Measurements from ENCODE around the gene ANKRD66. TPM values are rescaled to one million over a fixed set of nuclear protein-coding genes. Genes with fewer than 3 reads are reported as not detected.

Gene ANKRD66
- total RNA-seq, 1 experiment from 2014 or later = not detected

DNA sequence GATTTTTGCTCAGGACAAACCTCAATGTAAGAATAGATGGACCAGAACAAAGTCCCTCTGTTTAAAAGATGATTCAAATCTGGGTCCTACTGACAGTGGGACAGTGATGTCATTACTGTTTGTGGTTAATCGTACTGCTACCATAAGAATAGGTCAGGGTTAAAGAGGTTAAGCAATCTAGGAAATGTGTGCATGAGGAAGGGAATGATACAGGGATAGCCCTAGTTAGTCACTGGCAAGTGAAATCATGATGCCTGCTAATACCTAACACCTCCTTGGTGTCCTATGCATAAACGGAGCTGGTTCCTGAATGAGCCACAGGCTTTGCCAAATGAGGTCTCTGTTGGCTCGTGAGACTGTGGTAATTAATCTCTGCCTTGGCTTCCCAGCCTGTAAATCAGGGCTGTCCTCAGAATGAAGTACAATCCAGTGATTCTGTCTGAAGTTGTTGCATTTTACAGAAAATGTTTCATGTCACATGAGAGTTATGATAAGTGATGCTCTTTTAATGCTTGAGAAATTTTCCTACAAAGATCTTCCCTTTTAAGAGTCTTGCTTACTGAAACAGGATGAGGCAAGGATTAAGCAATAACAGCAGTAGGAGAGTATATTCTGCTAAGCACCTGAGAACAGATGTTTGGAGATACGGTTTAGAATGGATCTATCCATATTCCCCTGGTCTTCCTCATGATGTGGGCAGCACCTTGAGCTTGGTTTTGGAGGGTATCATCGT, 50.3 kb downstream of the ANKRD66 start:
- no peaks in the 10 kb centered on the region for H3K79me2 ChIP-seq (ENCODE audit: insufficient read depth, low read length)
- H3T11ph ChIP-seq (ENCODE audit: low read length) = no peak overlapping the region
- H2BK5ac ChIP-seq (ENCODE audit: insufficient read length, low read length) = no peak overlapping the region
- no peaks in the 10 kb centered on the region for H3K4me1 Mint-ChIP-seq
- H3K9ac ChIP-seq (ENCODE audit: extremely low read depth, insufficient read length, low read length) = no peak overlapping the region
- TF ChIP-seq, protein P1, sequence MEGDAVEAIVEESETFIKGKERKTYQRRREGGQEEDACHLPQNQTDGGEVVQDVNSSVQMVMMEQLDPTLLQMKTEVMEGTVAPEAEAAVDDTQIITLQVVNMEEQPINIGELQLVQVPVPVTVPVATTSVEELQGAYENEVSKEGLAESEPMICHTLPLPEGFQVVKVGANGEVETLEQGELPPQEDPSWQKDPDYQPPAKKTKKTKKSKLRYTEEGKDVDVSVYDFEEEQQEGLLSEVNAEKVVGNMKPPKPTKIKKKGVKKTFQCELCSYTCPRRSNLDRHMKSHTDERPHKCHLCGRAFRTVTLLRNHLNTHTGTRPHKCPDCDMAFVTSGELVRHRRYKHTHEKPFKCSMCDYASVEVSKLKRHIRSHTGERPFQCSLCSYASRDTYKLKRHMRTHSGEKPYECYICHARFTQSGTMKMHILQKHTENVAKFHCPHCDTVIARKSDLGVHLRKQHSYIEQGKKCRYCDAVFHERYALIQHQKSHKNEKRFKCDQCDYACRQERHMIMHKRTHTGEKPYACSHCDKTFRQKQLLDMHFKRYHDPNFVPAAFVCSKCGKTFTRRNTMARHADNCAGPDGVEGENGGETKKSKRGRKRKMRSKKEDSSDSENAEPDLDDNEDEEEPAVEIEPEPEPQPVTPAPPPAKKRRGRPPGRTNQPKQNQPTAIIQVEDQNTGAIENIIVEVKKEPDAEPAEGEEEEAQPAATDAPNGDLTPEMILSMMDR (conservative IDR thresholded peaks at IDR 0.05) = no peak
- H3K27me3 ChIP-seq (ENCODE audit: insufficient read depth, low read length) = no peaks in the 10 kb centered on the region
- H3K18ac ChIP-seq (ENCODE audit: insufficient read length, low read depth, low read length) = no peak overlapping the region
- no peak overlapping the region for H4K91ac ChIP-seq (ENCODE audit: insufficient read length, low read depth, low read length)
- H3K23me2 ChIP-seq (ENCODE audit: insufficient read length, low read depth, low read length, poor library complexity, severe bottlenecking) = no peaks in the 10 kb centered on the region
- H3K79me1 ChIP-seq (ENCODE audit: insufficient read depth, low read depth, low read length, poor library complexity, severe bottlenecking) = no peaks in the 10 kb centered on the region
- H3K27me3 Mint-ChIP-seq (ENCODE audit: low read depth) = no peaks in the 10 kb centered on the region
- no peak overlapping the region for H2AK5ac ChIP-seq (ENCODE audit: insufficient read length, low read length)
- WGBS (ENCODE audit: extremely low coverage, insufficient read length, low lambda C conversion rate) = no CpG with 5 or more reads among the region's 5 CpGs
- H3K4me2 ChIP-seq (ENCODE audit: insufficient read depth, insufficient read length, low read length) = no peak overlapping the region
- H4K5ac ChIP-seq (ENCODE audit: insufficient read length, low read depth, low read length) = no peak overlapping the region
- no peak overlapping the region for H3K27ac Mint-ChIP-seq
- no peak overlapping the region for H2BK120ac ChIP-seq (ENCODE audit: low read depth, low read length, poor library complexity, severe bottlenecking)
- H3K27ac ChIP-seq (ENCODE audit: insufficient read length, low read depth, low read length) = no peak overlapping the region
- H2AFZ ChIP-seq (ENCODE audit: low read length) = no peak overlapping the region
- H3K4me3 Mint-ChIP-seq = no peak overlapping the region
- H4K20me1 ChIP-seq (ENCODE audit: control insufficient read depth, insufficient read depth, insufficient read length) = no peaks in the 10 kb centered on the region
- H2BK20ac ChIP-seq (ENCODE audit: low read depth, low read length, poor library complexity, severe bottlenecking) = no peak overlapping the region
- H3K9me3 ChIP-seq (ENCODE audit: control insufficient read depth, low read depth, low read length) = no peaks in the 10 kb centered on the region
- H3K4ac ChIP-seq (ENCODE audit: low read depth, low read length) = no peak overlapping the region
- H3K14ac ChIP-seq (ENCODE audit: insufficient read depth, low read length) = no peak overlapping the region
- no peak overlapping the region for H2BK15ac ChIP-seq (ENCODE audit: low read depth, low read length)
- H3K36me3 Mint-ChIP-seq (ENCODE audit: insufficient read depth in 1 of 3, low read depth in 3 of 3) = no peaks in the 10 kb centered on the region
- no peaks in the 10 kb centered on the region for H3K9me3 Mint-ChIP-seq
- no peak overlapping the region for H3K56ac ChIP-seq (ENCODE audit: insufficient read length, low read depth, low read length)
- H3K4me1 ChIP-seq (ENCODE audit: insufficient read depth, low read length) = no peaks in the 10 kb centered on the region
- H2BK12ac ChIP-seq (ENCODE audit: insufficient read length, low read depth, low read length) = no peak overlapping the region
- DNase-seq = no peak
- no peak overlapping the region for H3K23ac ChIP-seq (ENCODE audit: insufficient read length, low read depth, low read length)
- H4K8ac ChIP-seq (replicated peaks; ENCODE audit: insufficient read length, low read depth, low read length) = no peak overlapping the region
